ENCODE results near the gene TNFAIP8.

TNFAIP8 gene

DNA sequence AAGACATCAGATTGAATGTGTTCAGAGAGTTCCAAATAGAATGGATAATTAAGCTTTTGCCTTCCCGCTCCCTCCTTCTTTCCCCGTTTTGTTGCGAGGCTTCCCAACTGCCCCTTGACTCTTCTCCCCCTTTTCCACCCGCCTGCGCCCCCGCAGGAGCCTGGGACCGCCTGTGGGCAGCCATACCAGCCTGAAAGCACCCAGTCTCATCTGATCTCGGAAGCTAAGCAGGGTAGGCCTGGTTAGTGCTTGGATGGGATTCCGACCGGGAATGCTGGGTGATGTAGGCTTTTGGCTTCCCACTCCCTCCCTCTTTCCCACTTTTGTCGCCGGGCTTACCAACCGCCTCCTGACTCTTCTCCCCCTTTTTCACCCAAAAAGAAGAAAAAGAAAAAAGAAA lies 89.7 kb downstream of the TNFAIP8 start:
- DNase-seq (ENCODE audit: low read depth), result no peak
- TF ChIP-seq, protein P1, sequence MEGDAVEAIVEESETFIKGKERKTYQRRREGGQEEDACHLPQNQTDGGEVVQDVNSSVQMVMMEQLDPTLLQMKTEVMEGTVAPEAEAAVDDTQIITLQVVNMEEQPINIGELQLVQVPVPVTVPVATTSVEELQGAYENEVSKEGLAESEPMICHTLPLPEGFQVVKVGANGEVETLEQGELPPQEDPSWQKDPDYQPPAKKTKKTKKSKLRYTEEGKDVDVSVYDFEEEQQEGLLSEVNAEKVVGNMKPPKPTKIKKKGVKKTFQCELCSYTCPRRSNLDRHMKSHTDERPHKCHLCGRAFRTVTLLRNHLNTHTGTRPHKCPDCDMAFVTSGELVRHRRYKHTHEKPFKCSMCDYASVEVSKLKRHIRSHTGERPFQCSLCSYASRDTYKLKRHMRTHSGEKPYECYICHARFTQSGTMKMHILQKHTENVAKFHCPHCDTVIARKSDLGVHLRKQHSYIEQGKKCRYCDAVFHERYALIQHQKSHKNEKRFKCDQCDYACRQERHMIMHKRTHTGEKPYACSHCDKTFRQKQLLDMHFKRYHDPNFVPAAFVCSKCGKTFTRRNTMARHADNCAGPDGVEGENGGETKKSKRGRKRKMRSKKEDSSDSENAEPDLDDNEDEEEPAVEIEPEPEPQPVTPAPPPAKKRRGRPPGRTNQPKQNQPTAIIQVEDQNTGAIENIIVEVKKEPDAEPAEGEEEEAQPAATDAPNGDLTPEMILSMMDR (conservative IDR thresholded peaks at IDR 0.05; ENCODE audit: control insufficient read depth, insufficient read depth, low read depth, low read length), result no peak
- no peak overlapping the region for H3K4me3 ChIP-seq (ENCODE audit: control insufficient read depth, low read depth, low read length)
